GM12878 (cell line): Measurements from ENCODE around the gene LMO7. TPM values are rescaled to one million over a fixed set of nuclear protein-coding genes. Genes with fewer than 3 reads are reported as not detected.
A peak's percentile ranks its signal among the peaks of the same experiment; 100 is the strongest.

ENCODE experiments used
- ATF2 ChIP-seq: IDR thresholded peaks from 2 replicates; pipeline ENCODE4 v1.6.1; 2012; ENCODE audit warnings: low read length, inconsistent platforms
- CBX3 ChIP-seq: fragments of 200-600 bp; sonication (generic); IDR thresholded peaks from 2 replicates; pipeline ENCODE4 v1.6.1; 2016; ENCODE audit warnings: low read depth, borderline replicate concordance
- CHD2 ChIP-seq: IDR thresholded peaks from 2 replicates; pipeline ENCODE4 v1.6.1; 2011; ENCODE audit warnings: low read depth, low read length, improper control_type of control experiment, borderline replicate concordance
- EGR1 ChIP-seq, 2 experiments: IDR thresholded peaks; 1 replicate in 1 of 2; 2 replicates in 1 of 2; pipeline ENCODE4 v1.6.1; 2011 to 2012; ENCODE audit warnings: low read depth in 2 of 2, low read length in 2 of 2, borderline replicate concordance in 1 of 2, mild to moderate bottlenecking in 1 of 2, moderate library complexity in 1 of 2
- ELK1 ChIP-seq: IDR thresholded peaks from 2 replicates; pipeline ENCODE4 v1.6.1; 2012; ENCODE audit warnings: low read depth, low read length, improper control_type of control experiment
- FOXK2 ChIP-seq: fragments of 450-650 bp; IDR thresholded peaks from 2 replicates; pipeline ENCODE4 v1.6.1; 2017; ENCODE audit warnings: mild to moderate bottlenecking, moderate library complexity
- GATAD2B ChIP-seq: fragments of 450-650 bp; conservative IDR thresholded peaks from 2 replicates; pipeline ENCODE4 v1.6.1; 2017; ENCODE audit warnings: low read depth, mild to moderate bottlenecking, moderate library complexity
- JUNB ChIP-seq: IDR thresholded peaks from 2 replicates; pipeline ENCODE4 v1.6.1; 2016; ENCODE audit warnings: antibody characterized with exemption, mild to moderate bottlenecking
- KDM1A ChIP-seq: fragments of 200-600 bp; sonication (generic); IDR thresholded peaks from 2 replicates; pipeline ENCODE4 v1.6.1; 2016; ENCODE audit warnings: borderline replicate concordance
- LARP7 ChIP-seq: fragments of 450-650 bp; IDR thresholded peaks from 2 replicates; pipeline ENCODE4 v1.6.1; 2017; ENCODE audit warnings: mild to moderate bottlenecking
- MEF2A ChIP-seq: IDR thresholded peaks from 2 replicates; pipeline ENCODE4 v1.6.1; 2011; ENCODE audit warnings: low read depth, mild to moderate bottlenecking, low read length, moderate library complexity; ENCODE audit not compliant: insufficient read depth
- MTA2 ChIP-seq: fragments of 450-650 bp; IDR thresholded peaks from 2 replicates; pipeline ENCODE4 v1.6.1; 2016; ENCODE audit warnings: low read depth, mild to moderate bottlenecking, moderate library complexity
- NBN ChIP-seq: fragments of 450-650 bp; IDR thresholded peaks from 2 replicates; pipeline ENCODE4 v1.6.1; 2016
- NFXL1 ChIP-seq: fragments of 450-650 bp; IDR thresholded peaks from 2 replicates; pipeline ENCODE4 v1.6.1; 2017; ENCODE audit warnings: antibody characterized with exemption, mild to moderate bottlenecking, borderline replicate concordance
- PAX5 ChIP-seq: IDR thresholded peaks from 2 replicates; pipeline ENCODE4 v1.6.1; 2011; ENCODE audit warnings: low read depth, low read length, borderline replicate concordance
- POLR2AphosphoS2 ChIP-seq: IDR thresholded peaks from 2 replicates; pipeline ENCODE4 v1.6.1; 2011; ENCODE audit warnings: low read depth, mild to moderate bottlenecking, low read length, improper control_type of control experiment, moderate library complexity
- PRDM15 ChIP-seq: fragments of 450-650 bp; formaldehyde crosslinking; IDR thresholded peaks from 2 replicates; pipeline ENCODE4 v1.4.0; 2020; ENCODE audit warnings: mild to moderate bottlenecking, moderate library complexity
- RCOR1 ChIP-seq: conservative IDR thresholded peaks from 2 replicates; pipeline ENCODE4 v1.6.1; 2012; ENCODE audit warnings: low read depth, low read length, improper control_type of control experiment
- SMARCA5 ChIP-seq: fragments of 450-650 bp; IDR thresholded peaks from 2 replicates; pipeline ENCODE4 v1.6.1; 2017; ENCODE audit warnings: mild to moderate bottlenecking
- STAT3 ChIP-seq: IDR thresholded peaks from 2 replicates; pipeline ENCODE4 v1.6.1; 2011; ENCODE audit warnings: low read depth, low read length, improper control_type of control experiment
- WRNIP1 ChIP-seq: IDR thresholded peaks from 2 replicates; pipeline ENCODE4 v1.6.1; 2011; ENCODE audit warnings: low read depth, low read length, improper control_type of control experiment, borderline replicate concordance
- ZNF217 ChIP-seq: fragments of 450-650 bp; IDR thresholded peaks from 2 replicates; pipeline ENCODE4 v1.6.1; 2017; ENCODE audit warnings: antibody characterized with exemption, mild to moderate bottlenecking
- ZNF622 ChIP-seq: fragments of 450-650 bp; IDR thresholded peaks from 2 replicates; pipeline ENCODE4 v1.6.1; 2017; ENCODE audit warnings: mild to moderate bottlenecking, inconsistent platforms
- polyA plus RNA-seq, 11 experiments: library from polyadenylated mRNA; depleted of rRNA in 4 of 11; unstranded in 6 of 11; stranded (reverse) in 5 of 11; fragments of >200 nt; fragmentation: Nextera tagmentation in 4 of 11; fragmentation: Illumina TruSeq in 1 of 11; extraction: Ambion mirVana in 4 of 11; extraction: Trizol in 1 of 11; gene quantifications; 1 replicate in 1 of 11; 2 replicates in 10 of 11; pipeline versions ENCODE4 v1.2.1 to v1.2.3, GENCODE V29; 2011 to 2016; ENCODE audit warnings: inconsistent platforms in 2 of 11, missing spikeins in 2 of 11, low read depth in 1 of 11
- total RNA-seq, 4 experiments: library from RNA; depleted of rRNA in 3 of 4; stranded (reverse); fragments of >200 nt in 3 of 4; fragmentation: Illumina TruSeq in 1 of 4; extraction: Trizol in 1 of 4; gene quantifications; 2 replicates each; pipeline versions ENCODE4 v1.2.1 to v1.2.3, GENCODE V29; 2013 to 2021
- TF ChIP-seq, protein P1 (sequence below): fragments of 450-650 bp; IDR thresholded peaks from 2 replicates; pipeline ENCODE4 v1.6.1; 2017; ENCODE audit warnings: antibody characterized with exemption, mild to moderate bottlenecking, moderate library complexity

LMO7 gene
- total and polyA plus RNA-seq, 10 of the 15 experiments (the other 5 are each of a cell fraction or from before 2014, with no cell fraction given) = 8.5 to 67.8 (median 36.8) TPM

GRCh38 chr13:75787249-75787928 is 151.3 kb downstream of the LMO7 start (continued):
- TF ChIP-seq JUNB (no peak), STAT3 (no peak), PAX5 (no peak), KDM1A (no peak), RCOR1 (no peak), CBX3 (no peak), NFXL1 (no peak), FOXK2 (no peak), ELK1 (no peak), ZNF217 (no peak), MEF2A (no peak), ZNF622 (no peak), CHD2 (no peak), PRDM15 (no peak), ATF2 (no peak), EGR1 (IDR thresholded peaks at IDR 0.05; ENCODE audit: borderline replicate concordance in 1 of 2, low read depth in 2 of 2, low read length in 2 of 2) (no peak), MTA2 (peak; percentile 84), POLR2AphosphoS2 (no peak), NBN (no peak), GATAD2B (no peak), WRNIP1 (no peak), LARP7 (no peak), SMARCA5 (no peak)
- TF ChIP-seq, protein P1, sequence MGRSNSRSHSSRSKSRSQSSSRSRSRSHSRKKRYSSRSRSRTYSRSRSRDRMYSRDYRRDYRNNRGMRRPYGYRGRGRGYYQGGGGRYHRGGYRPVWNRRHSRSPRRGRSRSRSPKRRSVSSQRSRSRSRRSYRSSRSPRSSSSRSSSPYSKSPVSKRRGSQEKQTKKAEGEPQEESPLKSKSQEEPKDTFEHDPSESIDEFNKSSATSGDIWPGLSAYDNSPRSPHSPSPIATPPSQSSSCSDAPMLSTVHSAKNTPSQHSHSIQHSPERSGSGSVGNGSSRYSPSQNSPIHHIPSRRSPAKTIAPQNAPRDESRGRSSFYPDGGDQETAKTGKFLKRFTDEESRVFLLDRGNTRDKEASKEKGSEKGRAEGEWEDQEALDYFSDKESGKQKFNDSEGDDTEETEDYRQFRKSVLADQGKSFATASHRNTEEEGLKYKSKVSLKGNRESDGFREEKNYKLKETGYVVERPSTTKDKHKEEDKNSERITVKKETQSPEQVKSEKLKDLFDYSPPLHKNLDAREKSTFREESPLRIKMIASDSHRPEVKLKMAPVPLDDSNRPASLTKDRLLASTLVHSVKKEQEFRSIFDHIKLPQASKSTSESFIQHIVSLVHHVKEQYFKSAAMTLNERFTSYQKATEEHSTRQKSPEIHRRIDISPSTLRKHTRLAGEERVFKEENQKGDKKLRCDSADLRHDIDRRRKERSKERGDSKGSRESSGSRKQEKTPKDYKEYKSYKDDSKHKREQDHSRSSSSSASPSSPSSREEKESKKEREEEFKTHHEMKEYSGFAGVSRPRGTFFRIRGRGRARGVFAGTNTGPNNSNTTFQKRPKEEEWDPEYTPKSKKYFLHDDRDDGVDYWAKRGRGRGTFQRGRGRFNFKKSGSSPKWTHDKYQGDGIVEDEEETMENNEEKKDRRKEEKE = no peak
